Inferior parietal cortex (tissue), 1 donor: ENCODE measurements around the gene IFNAR2.

ENCODE experiments used
- DNase-seq: peaks from one replicate; pipeline ENCODE4 v3.0.0-alpha.2; 2016; ENCODE audit errors: extremely low spot score

The IFNAR2 gene

GRCh38 chr21:33229784-33230544 lies at the start of gene IFNAR2:
IFNAR2 (plus strand) TSS chr21:33229938; CDS start chr21:33241923, 11,985 bp downstream.
- DNase-seq: peak; percentile 65

DNA sequence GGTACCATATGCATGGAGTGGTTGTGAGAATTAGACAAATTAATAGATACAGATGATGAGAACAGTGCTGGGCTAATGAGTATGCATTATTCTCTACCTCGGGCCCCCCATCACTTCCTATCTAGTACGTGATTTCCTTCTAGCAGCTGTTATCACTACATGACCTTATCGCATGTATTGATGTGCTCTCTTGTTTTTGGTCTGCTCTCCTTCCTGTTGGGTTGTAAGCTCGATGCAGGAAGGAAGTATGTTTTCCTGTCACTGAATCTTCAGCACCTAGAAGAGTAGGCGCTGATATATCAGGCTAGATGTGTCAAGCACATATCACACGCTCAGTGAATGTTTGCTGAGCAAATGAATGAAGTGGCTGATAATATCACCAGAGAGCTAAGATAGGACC lies 43.9 kb upstream of the IFNAR2 start:
- DNase-seq: no peak

DNA sequence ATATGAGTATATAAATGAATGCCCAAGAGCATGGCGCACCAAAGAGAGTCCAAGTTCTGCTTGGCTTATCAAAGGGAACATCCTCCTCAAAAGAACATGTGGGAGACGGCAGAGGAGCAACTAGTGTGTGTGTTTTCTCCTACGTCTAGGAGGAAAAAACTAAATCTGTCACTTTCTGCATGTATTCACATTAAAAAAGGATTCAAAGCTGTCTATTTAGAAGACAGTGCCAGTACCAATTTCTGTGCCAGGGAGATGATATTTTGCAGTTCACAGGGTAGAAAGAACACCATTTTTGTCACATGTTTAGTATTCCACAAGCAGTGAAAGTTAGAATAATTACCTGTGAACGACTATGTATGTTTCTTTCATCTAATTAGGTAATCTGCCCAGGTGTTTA lies 42.5 kb upstream of the IFNAR2 start:
- no peak for DNase-seq

GRCh38 chr21:33189237-33189636 lies 40.5 kb upstream of the IFNAR2 start:
- DNase-seq: no peak

- no peak for DNase-seq
These were observed 39.9 kb upstream of the IFNAR2 start for GRCh38 chr21:33189824-33190223.

DNA sequence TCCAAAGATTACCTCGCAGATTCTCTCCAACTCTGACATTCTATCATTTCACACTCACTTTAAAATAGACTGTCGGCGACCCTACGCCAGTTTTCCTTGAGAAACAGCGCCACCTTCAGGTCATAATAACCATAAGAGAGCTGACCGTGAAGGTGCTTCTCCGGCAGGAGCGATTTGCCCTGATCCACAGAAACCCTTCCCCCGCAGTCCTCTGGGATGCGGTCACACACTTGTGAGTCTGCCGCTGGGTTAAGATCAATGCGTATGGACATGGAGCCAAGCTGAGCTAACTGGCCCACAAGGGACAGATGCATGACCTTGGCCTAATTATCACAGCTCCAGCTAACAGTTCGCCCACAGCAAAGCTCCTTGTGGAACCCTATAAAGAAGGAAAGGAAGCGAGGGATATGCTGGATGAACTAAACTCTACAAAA lies 32.8 kb upstream of the IFNAR2 start:
- peak; percentile 95 for DNase-seq

GRCh38 chr21:33197496-33197895 lies 32.2 kb upstream of the IFNAR2 start:
- DNase-seq: no peak

DNA sequence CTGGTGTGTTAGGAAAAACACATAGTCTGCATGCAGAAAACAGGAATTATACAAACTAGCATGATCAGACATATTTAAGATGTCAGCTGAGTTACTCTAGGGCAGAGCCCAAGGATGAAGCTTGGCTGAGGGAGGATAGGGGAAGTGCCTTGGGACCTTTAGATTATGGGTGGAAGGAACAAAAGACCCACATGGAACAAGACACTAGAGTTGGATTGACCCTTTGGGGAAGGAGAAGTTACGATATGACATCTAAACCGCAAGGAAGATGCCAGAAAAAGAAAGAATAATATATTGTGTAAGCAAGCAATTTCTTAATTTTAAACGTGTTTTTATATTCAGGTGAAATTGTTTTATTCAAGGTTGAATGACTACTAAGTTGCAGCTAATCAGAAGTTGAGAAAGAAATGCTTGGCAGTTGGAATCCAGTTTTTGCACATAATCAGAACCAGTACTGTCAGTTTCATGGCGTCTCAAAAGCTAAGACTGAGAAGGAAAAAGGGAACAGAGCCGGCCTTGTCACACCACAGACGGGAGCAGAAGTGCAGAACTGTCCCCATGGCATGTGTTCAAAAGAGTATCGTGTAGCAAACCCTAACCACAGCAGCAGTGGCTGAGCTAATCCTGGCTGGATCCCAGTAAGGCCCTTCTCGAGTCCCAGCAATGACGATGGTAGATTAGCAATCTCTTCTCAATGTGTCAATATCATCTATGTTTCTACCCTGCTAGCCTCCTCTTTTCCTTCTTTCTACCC lies 31.2 kb upstream of the IFNAR2 start:
- peak; percentile 53 for DNase-seq

GRCh38 chr21:33199100-33199464 lies 30.7 kb upstream of the IFNAR2 start:
- DNase-seq: no peak

GRCh38 chr21:33199516-33200217 lies 30.1 kb upstream of the IFNAR2 start:
- peak; percentile 96 for DNase-seq

DNA sequence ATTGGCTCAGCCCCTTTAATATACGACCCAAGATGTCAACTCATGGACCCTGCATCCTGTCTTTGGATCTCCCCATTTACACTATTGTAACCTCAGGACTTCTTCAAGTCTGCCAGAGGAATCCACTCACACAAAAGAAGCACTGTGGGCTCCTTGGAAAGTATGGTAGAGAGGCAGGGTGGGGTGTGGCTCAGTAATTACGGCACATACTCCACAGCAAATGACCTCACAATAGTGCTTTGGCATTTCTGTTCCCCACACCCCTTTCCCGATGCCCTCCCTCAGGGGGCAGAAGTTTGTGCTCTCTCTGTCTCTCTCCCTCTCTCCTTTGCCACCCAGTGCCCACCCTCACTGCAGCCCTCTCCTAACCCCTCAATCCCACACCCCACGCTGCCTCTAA lies 27.8 kb upstream of the IFNAR2 start:
- DNase-seq: no peak

GRCh38 chr21:33202464-33203363 lies 27.0 kb upstream of the IFNAR2 start:
- DNase-seq: no peak

GRCh38 chr21:33203371-33203724 lies 26.4 kb upstream of the IFNAR2 start:
- DNase-seq: no peak

DNA sequence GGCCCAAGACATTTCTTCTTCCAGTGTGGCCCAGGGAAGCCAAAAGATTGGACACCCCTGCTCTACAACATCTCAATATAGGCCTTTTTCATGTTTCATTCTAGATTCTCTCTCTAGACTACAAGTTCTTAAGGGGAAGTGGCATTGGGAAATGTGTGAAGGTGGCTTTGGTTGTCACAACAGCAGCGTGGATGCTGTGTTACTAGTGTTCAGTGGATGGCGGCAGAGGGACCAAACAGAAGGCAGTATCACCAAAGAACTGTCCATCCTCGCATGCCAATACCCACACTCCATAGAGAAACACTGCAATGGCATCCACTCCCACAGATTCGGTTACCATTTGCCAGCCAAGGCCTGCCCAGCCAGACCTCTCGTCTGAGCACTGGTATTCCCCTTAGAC lies 24.3 kb upstream of the IFNAR2 start:
- DNase-seq: no peak

- no peak for DNase-seq
These were observed 22.9 kb upstream of the IFNAR2 start for GRCh38 chr21:33206771-33207281.

- DNase-seq: no peak
These were observed 22.1 kb upstream of the IFNAR2 start for GRCh38 chr21:33207449-33208149.

DNA sequence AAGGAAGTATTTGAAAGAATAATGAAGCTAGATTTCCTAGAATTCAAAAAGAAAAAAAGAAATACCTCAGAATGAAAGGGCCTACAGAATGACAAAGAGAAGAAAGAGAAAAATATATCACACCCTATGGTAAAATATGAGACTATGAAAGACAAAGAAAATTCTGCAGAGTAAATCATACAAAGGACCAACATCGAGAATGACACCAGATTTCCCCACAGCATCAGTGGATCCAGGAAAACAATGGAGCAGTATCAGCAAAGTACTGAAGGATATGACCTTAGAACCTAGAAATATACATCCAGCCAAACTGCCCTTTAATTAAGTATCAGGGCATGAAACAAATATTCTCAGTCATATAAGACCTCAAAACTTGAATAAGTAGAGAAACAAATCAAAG lies 21.2 kb upstream of the IFNAR2 start:
- no peak for DNase-seq

- no peak for DNase-seq
These were observed 18.4 kb upstream of the IFNAR2 start for GRCh38 chr21:33211305-33211704.

GRCh38 chr21:33211732-33212131 lies 18.0 kb upstream of the IFNAR2 start:
- no peak for DNase-seq

DNA sequence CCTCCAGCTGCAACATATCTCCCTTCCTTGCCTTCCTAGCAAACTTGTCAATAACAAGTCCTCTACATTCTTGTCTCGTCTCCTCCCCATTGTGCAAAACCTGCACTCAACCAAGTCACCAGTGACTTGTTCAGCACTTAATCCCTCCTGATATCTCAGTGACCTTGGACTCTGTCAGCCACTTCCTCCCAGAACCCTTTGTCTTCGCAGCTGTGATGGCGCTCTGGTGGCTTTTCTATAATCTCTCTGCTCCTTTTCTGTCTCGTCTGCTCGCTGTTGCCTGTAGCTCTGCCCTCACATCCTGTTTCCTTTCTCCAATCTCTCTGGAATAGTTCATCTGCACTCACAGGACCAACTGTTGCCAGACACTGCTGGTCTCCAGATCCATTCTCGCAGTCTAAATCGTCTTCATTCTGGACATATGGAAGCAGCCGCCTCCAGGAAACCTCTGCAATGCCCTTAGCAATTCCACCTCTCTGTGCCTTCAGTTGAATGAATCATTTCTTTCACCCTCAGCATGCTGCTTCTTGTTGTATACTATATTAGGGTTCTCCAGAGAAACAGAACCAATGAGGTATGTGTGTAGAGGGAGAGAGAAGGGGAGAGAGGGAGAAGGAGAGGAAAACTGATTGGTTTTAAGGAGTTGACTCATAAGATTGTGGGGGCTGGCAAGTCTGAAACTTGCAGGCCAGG lies 17.4 kb upstream of the IFNAR2 start:
- no peak for DNase-seq
